Caco-2 (cell line): ENCODE measurements around the gene AKTIP. TPM values are rescaled to one million over a fixed set of nuclear protein-coding genes. Genes with fewer than 3 reads are reported as not detected.

Experiments
- Bru-seq: library from RNA; stranded (reverse); fragments of 400-500 nt; gene quantifications from one replicate; lab custom pipeline; 2021; lab: Mats Ljungman, UMichigan
- BruChase-seq, 2 experiments: library from RNA; stranded (reverse); fragments of 400-500 nt; gene quantifications; one replicate each; lab custom pipeline; 2021; lab: Mats Ljungman, UMichigan
- BruUV-seq: library from RNA; stranded (reverse); fragments of 400-500 nt; replicated peaks from 2 replicates; lab custom pipeline; 2021; lab: Mats Ljungman, UMichigan
- CTCF ChIA-PET: fragments of 300-600 bp; sonication (Branson Sonifier 250); formaldehyde crosslinking; loops from one replicate; lab custom pipeline; 2022; ENCODE audit warnings: antibody characterized with exemption; lab: Charles Lee
- POLR2A ChIA-PET: fragments of 300-600 bp; sonication (Branson Sonifier 250); formaldehyde crosslinking; loops from one replicate; lab custom pipeline; 2022; ENCODE audit warnings: antibody characterized with exemption; lab: Charles Lee
- DNase-seq, 2 experiments: peaks; one replicate each; pipeline versions ENCODE4 v3.0.0 to v3.0.0-alpha.2; 2020 to 2022
- H3K27me3 ChIP-seq: replicated peaks from 2 replicates; pipeline ENCODE4 v1.6.0; 2011; ENCODE audit warnings: low read length; ENCODE audit not compliant: control insufficient read depth, insufficient read depth
- H3K36me3 ChIP-seq: 2 replicates; pipeline ENCODE4 v1.5.1; 2011; ENCODE audit warnings: low read length; ENCODE audit not compliant: control insufficient read depth, insufficient read depth
- H3K4me1 ChIP-seq: fragments of 250-450 bp; sonication (Bioruptor Pico); 2 replicates; pipeline ENCODE4 v1.5.1; 2020; ENCODE audit warnings: mild to moderate bottlenecking
- H3K4me3 ChIP-seq: 2 replicates; pipeline ENCODE4 v1.5.1; 2011; ENCODE audit warnings: low read depth, mild to moderate bottlenecking, control low read depth, low read length
- H3K9me3 ChIP-seq: fragments of 250-450 bp; sonication (Bioruptor Pico); 2 replicates; pipeline ENCODE4 v1.5.1; 2020; ENCODE audit warnings: mild to moderate bottlenecking, moderate library complexity
- H3K27ac Mint-ChIP-seq: one replicate; pipeline ENCODE4 v1.8.0; 2022; ENCODE audit warnings: mixed read lengths; ENCODE audit not compliant: unreplicated experiment
- H3K27me3 Mint-ChIP-seq: one replicate; pipeline ENCODE4 v1.8.0; 2022; ENCODE audit warnings: mixed read lengths; ENCODE audit not compliant: insufficient read depth, unreplicated experiment
- H3K36me3 Mint-ChIP-seq: one replicate; pipeline ENCODE4 v1.8.0; 2022; ENCODE audit warnings: mild to moderate bottlenecking, mixed read lengths; ENCODE audit not compliant: insufficient read depth, unreplicated experiment
- H3K4me1 Mint-ChIP-seq: one replicate; pipeline ENCODE4 v1.8.0; 2022; ENCODE audit warnings: low read depth, mixed read lengths; ENCODE audit not compliant: unreplicated experiment
- H3K4me3 Mint-ChIP-seq: one replicate; pipeline ENCODE4 v1.8.0; 2022; ENCODE audit warnings: mild to moderate bottlenecking, moderate library complexity, mixed read lengths; ENCODE audit not compliant: unreplicated experiment
- H3K9me3 Mint-ChIP-seq: one replicate; pipeline ENCODE4 v1.8.0; 2022; ENCODE audit warnings: mixed read lengths; ENCODE audit not compliant: unreplicated experiment
- CTCF ChIP-seq, 2 experiments: fragments of 200-600 bp in 1 of 2; IDR thresholded peaks; 1 replicate in 1 of 2; 2 replicates in 1 of 2; pipeline versions ENCODE4 v1.5.1 to v1.8.0; 2011 to 2022; ENCODE audit warnings: antibody characterized with exemption in 1 of 2, control low read depth in 1 of 2, inconsistent platforms in 1 of 2, low read depth in 1 of 2, low read length in 1 of 2, mild to moderate bottlenecking in 1 of 2, moderate library complexity in 1 of 2; ENCODE audit not compliant: insufficient read depth in 1 of 2, severe bottlenecking in 1 of 2, unreplicated experiment in 1 of 2
- intact Hi-C: fragments of 100-400 bp; cut with micrococcal nuclease; formaldehyde crosslinking; loops from one replicate; pipeline ENCODE4 v1.10.0; 2022; ENCODE audit not compliant: unreplicated experiment
- long read RNA-seq: library from polyadenylated mRNA; stranded (forward); transcript quantifications from one replicate; pipeline ENCODE4 v2.0.0, GENCODE V29; 2022
- total RNA-seq: library from RNA; stranded (reverse); gene quantifications from 2 replicates; pipeline ENCODE4 v1.2.3, GENCODE V29; 2022

The AKTIP gene
- total RNA-seq (102 and 127 TPM in 2 replicates), Bru-seq, nascent RNA (percentile 97 among the genes with signal in this experiment), BruChase-seq, experiment 1, labeled RNA remaining after a 2-hour chase (percentile 98 among the genes with signal in this experiment), BruChase-seq, experiment 2, labeled RNA remaining after a 6-hour chase (percentile 96 among the genes with signal in this experiment)
- long read RNA-seq, transcript AKTIP-202 (10 exons, 2,426 nt), result major isoform, 44 of 196 reads
- long read RNA-seq, partial matches to known transcripts, result 15 of 196 reads
- long read RNA-seq, other reads (novel, unspliced or antisense), result 135 of 196 reads

GRCh38 chr16:53502331-53503269 lies at the start of gene AKTIP:
TSS of gene AKTIP (minus strand) at chr16:53503209. CDS start at chr16:53500259, 2,950 bp downstream.
- ChIA-PET POLR2A (interaction anchor here (0.7 to 1.8 kb wide), 5 partner anchors 8 to 897 kb away, joined by 3 to 10 read pairs (median 4); no protein-coding TSS in a partner anchor), CTCF (interaction anchor here (0.7 to 2.2 kb wide), 3 partner anchors 9 to 57 kb away, joined by 3 to 10 read pairs (median 6); no protein-coding TSS in a partner anchor)
- Mint-ChIP-seq H3K27me3 (no peaks in the 10 kb centered on the region), H3K36me3 (peaks cover 57% of the 10 kb centered on the region), H3K4me3 (peak within 1 kb of the TSS; percentile 93), H3K27ac (peak within 1 kb of the TSS; percentile 93), H3K4me1 (peaks cover 27% of the 10 kb centered on the region), H3K9me3 (no peaks in the 10 kb centered on the region)
- peaks cover 24% of the 10 kb centered on the region for H3K4me1 ChIP-seq
- no peak for TF ChIP-seq CTCF (IDR thresholded peaks at IDR 0.05; ENCODE audit: insufficient read depth in 1 of 2, low read depth in 1 of 2, low read length in 1 of 2, severe bottlenecking in 1 of 2, unreplicated experiment in 1 of 2)
- peak; percentile 91 to 93 for DNase-seq
- BruUV-seq, result no TSS peak
- no peaks in the 10 kb centered on the region for H3K36me3 ChIP-seq
- no peaks in the 10 kb centered on the region for H3K27me3 ChIP-seq
- H3K4me3 ChIP-seq, result peak within 1 kb of the TSS; percentile 89
- intact Hi-C loops, result loop anchor here (1.0 to 2.0 kb wide), 2 partner anchors 9 to 68 kb away; partner anchors contain the start of gene RBL2
- no peaks in the 10 kb centered on the region for H3K9me3 ChIP-seq

DNA sequence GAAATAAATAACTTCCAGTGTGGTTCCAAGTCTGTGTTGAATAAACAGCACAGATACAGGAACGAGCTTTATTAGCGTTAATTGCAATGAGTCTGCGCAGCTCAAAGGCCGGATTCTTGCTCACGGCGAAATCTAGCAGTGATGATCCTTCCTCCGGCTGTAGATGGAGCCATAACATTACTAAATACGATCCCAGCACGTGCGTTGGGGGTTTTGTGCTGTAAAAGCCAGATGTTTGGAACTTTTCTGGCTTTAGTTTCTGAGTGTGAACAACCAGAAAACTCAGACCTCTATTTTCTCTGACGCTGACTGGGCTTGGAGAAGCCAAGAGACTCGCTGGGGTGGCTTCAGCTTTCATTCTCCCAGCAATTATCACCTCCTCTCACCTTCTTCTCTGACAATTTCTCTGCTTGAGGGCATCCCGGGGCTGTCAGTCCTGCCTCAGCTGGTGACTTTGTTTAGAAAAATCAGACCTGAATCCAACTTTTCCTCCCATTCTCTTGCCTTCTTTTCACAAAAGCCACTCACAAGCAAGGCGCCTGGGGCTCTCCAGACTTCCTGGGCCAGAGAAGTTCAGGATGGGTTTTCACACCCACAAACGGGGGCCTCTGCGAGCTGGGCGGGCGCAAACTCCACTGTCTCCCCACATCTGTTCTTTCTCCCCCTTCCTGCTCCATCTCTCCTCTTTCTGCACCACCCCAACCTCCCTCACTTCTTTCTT lies 47.1 kb upstream of the AKTIP start:
- Mint-ChIP-seq H3K4me3 (no peak overlapping the region), H3K4me1 (peaks cover 12% of the 10 kb centered on the region), H3K27me3 (no peaks in the 10 kb centered on the region), H3K36me3 (no peaks in the 10 kb centered on the region), H3K27ac (peak overlapping the region; percentile 73), H3K9me3 (no peaks in the 10 kb centered on the region)
- CTCF ChIA-PET, result interaction anchor here (0.6 to 2.1 kb wide), 31 partner anchors 9 to 1821 kb away, joined by 3 to 17 read pairs (median 4); partner anchors contain the start of genes AKTIP, FTO and RPGRIP1L
- peak; percentile 76 for TF ChIP-seq CTCF (IDR thresholded peaks at IDR 0.05; ENCODE audit: insufficient read depth in 1 of 2, low read depth in 1 of 2, low read length in 1 of 2, severe bottlenecking in 1 of 2, unreplicated experiment in 1 of 2)
- H3K4me3 ChIP-seq, result no peak overlapping the region
- peaks cover 13% of the 10 kb centered on the region for H3K4me1 ChIP-seq
- intact Hi-C loops, result loop anchor here (1.0 to 10.0 kb wide), 9 partner anchors 59 to 1380 kb away; partner anchors contain the start of genes IRX3 and IRX5
- BruUV-seq, result no TSS peak
- no peaks in the 10 kb centered on the region for H3K36me3 ChIP-seq
- peak; percentile 75 to 82 for DNase-seq
- no peaks in the 10 kb centered on the region for H3K9me3 ChIP-seq
- POLR2A ChIA-PET, result interaction anchor here (0.6 kb wide), 1 partner anchor 489 kb away, joined by 8 read pairs; no protein-coding TSS in a partner anchor
- no peaks in the 10 kb centered on the region for H3K27me3 ChIP-seq
